Activated B cell treated with CpG ODN at 0.5 μM for 24 hours (primary cell): ENCODE data around the gene PPIF. TPM values are rescaled to one million over a fixed set of nuclear protein-coding genes. Genes with fewer than 3 reads are reported as not detected.

ENCODE experiments used
- ATAC-seq: fragments of 200-7000 bp; cut with Tn5 transposase; one replicate; pipeline ENCODE4 v1.10.0; 2021; ENCODE audit warnings: low read depth, mild to moderate bottlenecking, moderate library complexity
- CTCF ChIA-PET: fragments of 350-600 bp; sonication (Branson Sonifier 250); formaldehyde crosslinking; loops from one replicate; lab custom pipeline; 2021; ENCODE audit warnings: antibody characterized with exemption; lab: Charles Lee
- POLR2A ChIA-PET: fragments of 350-600 bp; sonication (Branson Sonifier 250); formaldehyde crosslinking; loops from one replicate; lab custom pipeline; 2021; ENCODE audit warnings: antibody characterized with exemption; lab: Charles Lee
- DNase-seq: peaks from one replicate; pipeline ENCODE4 v3.0.0; 2022
- H3K27ac Mint-ChIP-seq: one replicate; pipeline ENCODE4 v1.8.0; 2020; ENCODE audit warnings: mixed read lengths
- H3K27me3 Mint-ChIP-seq: one replicate; pipeline ENCODE4 v1.8.0; 2021; ENCODE audit warnings: mixed read lengths
- H3K36me3 Mint-ChIP-seq: one replicate; pipeline ENCODE4 v1.8.0; 2021; ENCODE audit warnings: low read depth, mixed read lengths
- H3K4me1 Mint-ChIP-seq: one replicate; pipeline ENCODE4 v1.8.0; 2021; ENCODE audit warnings: mixed read lengths
- H3K4me3 Mint-ChIP-seq: one replicate; pipeline ENCODE4 v1.8.0; 2020; ENCODE audit warnings: mild to moderate bottlenecking, mixed read lengths
- H3K9me3 Mint-ChIP-seq: one replicate; pipeline ENCODE4 v1.8.0; 2020; ENCODE audit warnings: mixed read lengths
- CTCF ChIP-seq: fragments of 200-600 bp; IDR thresholded peaks from one replicate; pipeline ENCODE4 v1.8.0; 2022; ENCODE audit warnings: antibody characterized with exemption, mild to moderate bottlenecking
- intact Hi-C: fragments of 100-400 bp; cut with micrococcal nuclease; formaldehyde crosslinking; loops from one replicate; pipeline ENCODE4 v1.15.1; 2024
- total RNA-seq: library from RNA; stranded (reverse); gene quantifications from 2 replicates; pipeline ENCODE4 v1.2.3, GENCODE V29; 2022

PPIF gene
- total RNA-seq, 1 donor from 2014 or later = 72.5 TPM

- no peak for TF ChIP-seq CTCF
- intact Hi-C loops = loop anchor here (10.0 kb wide), 2 partner anchors 864 to 1466 kb away; partner anchors contain the start of gene ANXA11
- Mint-ChIP-seq H3K27ac (no peak overlapping the region), H3K9me3 (no peaks in the 10 kb centered on the region), H3K4me1 (no peaks in the 10 kb centered on the region), H3K36me3 (no peaks in the 10 kb centered on the region), H3K4me3 (no peak overlapping the region), H3K27me3 (no peaks in the 10 kb centered on the region)
- ATAC-seq (no peak), DNase-seq (no peak)
- CTCF ChIA-PET = no interaction called here
- POLR2A ChIA-PET = interaction anchor here (0.6 to 0.7 kb wide), 2 partner anchors 72 kb away, joined by 3 read pairs; no protein-coding TSS in a partner anchor
Measured at GRCh38 chr10:79340646-79341244, 6.5 kb upstream of the PPIF start.

GRCh38 chr10:79342295-79342761 lies 4.9 kb upstream of the PPIF start:
- Mint-ChIP-seq H3K27ac (no peak overlapping the region), H3K4me1 (peaks cover 4% of the 10 kb centered on the region), H3K36me3 (no peaks in the 10 kb centered on the region), H3K27me3 (no peaks in the 10 kb centered on the region), H3K4me3 (no peak overlapping the region), H3K9me3 (no peaks in the 10 kb centered on the region)
- ATAC-seq (no peak), DNase-seq (no peak)
- ChIA-PET POLR2A (no interaction called here), CTCF (interaction anchor here (1.1 kb wide), 1 partner anchor 49 kb away, joined by 3 read pairs; no protein-coding TSS in a partner anchor)
- intact Hi-C loops = loop anchor here (10.0 kb wide), 2 partner anchors 862 to 1468 kb away; partner anchors contain the start of gene ANXA11
- TF ChIP-seq CTCF = no peak

- H3K9me3 Mint-ChIP-seq = no peaks in the 10 kb centered on the region
- peaks cover 4% of the 10 kb centered on the region for H3K4me1 Mint-ChIP-seq
- CTCF ChIA-PET = interaction anchor here (1.1 kb wide), 1 partner anchor 50 kb away, joined by 3 read pairs; no protein-coding TSS in a partner anchor
- H3K27ac Mint-ChIP-seq = no peak overlapping the region
- POLR2A ChIA-PET = no interaction called here
- no peak for ATAC-seq
- TF ChIP-seq CTCF = no peak
- no peaks in the 10 kb centered on the region for H3K27me3 Mint-ChIP-seq
- DNase-seq = no peak
- no peak overlapping the region for H3K4me3 Mint-ChIP-seq
- H3K36me3 Mint-ChIP-seq = no peaks in the 10 kb centered on the region
- intact Hi-C loops = loop anchor here (10.0 kb wide), 2 partner anchors 862 to 1468 kb away; partner anchors contain the start of gene ANXA11
Measured at GRCh38 chr10:79342811-79343561, 4.3 kb upstream of the PPIF start.

GRCh38 chr10:79344502-79345195 lies 2.6 kb upstream of the PPIF start:
- peaks cover 20% of the 10 kb centered on the region for H3K4me1 Mint-ChIP-seq
- CTCF ChIA-PET = interaction anchor here (0.8 to 1.0 kb wide), 3 partner anchors 11 to 56 kb away, joined by 3 read pairs; no protein-coding TSS in a partner anchor
- no peaks in the 10 kb centered on the region for H3K27me3 Mint-ChIP-seq
- no peak for TF ChIP-seq CTCF
- intact Hi-C loops = loop anchor here (5.0 to 10.0 kb wide), 5 partner anchors 277 to 1470 kb away; partner anchors contain the start of genes ANXA11, POLR3A and ZMIZ1
- DNase-seq = no peak
- H3K36me3 Mint-ChIP-seq = peaks cover 11% of the 10 kb centered on the region
- no peak overlapping the region for H3K4me3 Mint-ChIP-seq
- no peak for ATAC-seq
- POLR2A ChIA-PET = interaction anchor here (1.2 to 4.8 kb wide), 4 partner anchors 13 to 99 kb away, joined by 3 to 30 read pairs (median 8); no protein-coding TSS in a partner anchor
- H3K27ac Mint-ChIP-seq = no peak overlapping the region
- no peaks in the 10 kb centered on the region for H3K9me3 Mint-ChIP-seq
